GM19239 (cell line): ENCODE results near the gene C1orf35.

Experiments used
- DNase-seq: peaks from one replicate; pipeline ENCODE4 v3.0.0; 2011; ENCODE audit warnings: low spot score; ENCODE audit not compliant: insufficient read length
- FAIRE-seq: peaks from 2 replicates; lab custom pipeline; 2011; peaks lifted over from hg19 to GRCh38; lab: Jason Lieb, UNC

Gene C1orf35

DNA sequence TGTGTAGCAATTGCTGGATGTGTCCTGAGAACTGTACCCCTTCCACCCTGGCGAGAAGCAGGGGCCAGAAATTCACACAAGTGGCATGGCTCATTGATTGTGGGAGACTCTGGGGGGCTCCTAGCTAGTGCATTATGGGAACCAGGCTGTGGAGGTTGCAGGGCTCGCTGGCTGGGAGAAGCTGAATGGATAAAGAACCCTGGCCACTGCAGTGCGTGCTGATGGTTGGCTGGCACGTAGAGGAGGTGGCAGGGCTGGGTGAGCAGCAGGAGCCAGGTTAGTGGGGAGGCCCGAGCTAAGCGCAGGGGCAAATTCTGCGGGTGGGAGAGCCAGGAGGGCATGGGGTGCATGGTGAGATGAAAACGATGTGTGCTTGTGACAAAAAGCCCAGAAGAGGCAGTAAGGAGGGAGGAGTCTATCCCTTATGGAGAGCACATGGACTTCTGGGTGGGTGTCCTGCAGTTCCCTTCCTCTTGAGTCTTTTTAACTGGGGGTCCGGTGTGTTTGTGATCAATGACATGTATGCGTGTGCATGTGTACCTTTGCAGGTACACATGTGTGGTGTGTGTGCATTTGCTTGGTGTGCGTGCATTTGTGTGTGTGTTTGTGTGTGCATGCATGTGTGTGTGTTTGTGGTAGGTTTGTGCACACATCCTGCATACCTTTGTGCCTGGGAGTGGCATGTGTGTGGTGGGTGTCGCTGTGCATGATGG, 40.5 kb upstream of the C1orf35 start:
- no peak for DNase-seq
- no peak for FAIRE-seq

DNA sequence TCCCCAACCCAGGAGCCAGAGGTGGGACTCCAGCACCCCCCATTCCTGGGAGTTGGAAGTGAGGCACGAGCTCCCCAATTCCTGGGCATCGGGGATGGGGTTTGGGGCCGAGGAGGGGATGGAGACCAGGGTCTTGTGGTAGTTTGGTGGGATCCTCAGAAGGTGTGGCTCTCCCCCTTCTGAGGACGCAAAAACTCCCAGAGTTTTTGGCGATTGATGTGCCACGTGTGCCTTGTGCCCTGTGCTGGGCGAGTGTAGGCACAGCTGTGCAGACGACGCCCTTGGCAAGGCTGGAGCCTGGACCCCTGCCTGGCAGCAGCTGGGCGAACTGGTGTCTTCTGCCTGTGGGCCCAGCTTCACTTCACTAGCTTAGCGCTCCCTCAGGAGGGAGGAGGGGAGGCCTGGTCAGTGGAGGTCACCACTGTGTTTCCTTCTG, 39.6 kb upstream of the C1orf35 start:
- DNase-seq (no peak), FAIRE-seq (no peak)

DNA sequence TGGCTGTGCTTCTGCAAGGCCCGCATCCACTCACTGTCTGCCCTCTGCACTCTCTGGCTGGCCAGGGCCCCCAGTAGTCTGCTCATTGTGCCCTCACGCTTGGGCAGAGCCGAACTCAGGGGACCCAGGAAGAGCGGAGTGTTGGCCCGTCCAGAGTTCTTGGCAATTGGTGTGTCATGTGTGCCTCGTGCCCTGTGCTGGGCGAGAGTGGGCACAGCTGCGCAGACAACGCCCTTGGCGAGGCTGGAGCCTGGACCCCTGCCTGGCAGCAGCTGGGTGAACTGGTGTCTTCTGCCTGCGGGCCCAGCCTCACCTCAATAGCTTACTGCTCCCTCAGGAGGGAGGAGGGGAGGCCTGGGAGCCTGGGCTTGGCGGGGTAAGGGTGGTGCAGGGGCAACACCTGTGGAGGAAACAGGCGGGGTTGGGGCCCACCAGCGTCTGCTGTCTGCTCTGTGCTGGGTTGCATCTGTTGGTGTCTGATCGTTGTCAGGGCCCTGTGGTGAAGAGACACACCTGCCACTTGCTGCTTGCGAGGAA, 39.1 kb upstream of the C1orf35 start:
- no peak for DNase-seq
- FAIRE-seq: no peak

DNA sequence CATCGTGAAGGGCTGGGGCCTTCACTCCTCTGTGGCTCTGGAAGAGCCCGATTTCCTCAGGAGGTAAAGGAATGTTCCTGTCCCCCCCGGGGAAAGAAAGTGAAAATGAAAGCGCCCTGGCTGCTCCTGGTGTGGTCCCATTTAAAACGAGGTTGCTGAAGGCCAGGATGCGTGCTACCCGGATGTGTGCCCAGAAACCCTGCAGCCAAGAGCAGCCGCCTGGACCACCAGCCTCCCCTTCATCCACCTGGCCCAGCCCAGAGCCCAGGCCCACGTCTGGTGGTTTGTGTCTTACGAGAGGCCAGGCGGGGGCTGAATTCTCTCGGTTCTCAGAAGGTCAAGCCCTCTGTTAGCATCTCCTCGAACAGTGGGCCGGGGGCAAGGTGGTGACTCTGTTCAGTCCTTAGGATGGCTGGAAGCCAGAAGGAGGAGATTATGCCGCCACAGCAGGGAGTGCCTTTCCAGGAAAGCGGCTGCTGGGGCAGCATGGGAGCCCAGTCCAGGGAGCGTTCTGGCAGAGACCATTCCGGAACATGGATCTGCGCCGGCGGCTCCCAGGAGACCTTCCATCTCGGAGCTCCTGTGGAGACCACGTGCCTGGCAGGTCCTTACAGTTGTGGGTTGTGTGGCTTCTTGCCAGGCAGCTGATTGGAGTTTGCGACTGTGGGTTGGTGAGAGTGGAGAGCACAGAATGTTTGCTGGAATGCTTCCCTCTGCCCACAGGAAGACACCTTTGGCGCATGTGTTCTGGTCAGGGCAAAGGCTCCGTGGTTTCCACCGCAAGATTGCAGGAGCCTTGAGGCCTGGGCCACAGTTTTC, 38.3 kb upstream of the C1orf35 start:
- peak; percentile 65 for DNase-seq
- peak; percentile 88 for FAIRE-seq

DNA sequence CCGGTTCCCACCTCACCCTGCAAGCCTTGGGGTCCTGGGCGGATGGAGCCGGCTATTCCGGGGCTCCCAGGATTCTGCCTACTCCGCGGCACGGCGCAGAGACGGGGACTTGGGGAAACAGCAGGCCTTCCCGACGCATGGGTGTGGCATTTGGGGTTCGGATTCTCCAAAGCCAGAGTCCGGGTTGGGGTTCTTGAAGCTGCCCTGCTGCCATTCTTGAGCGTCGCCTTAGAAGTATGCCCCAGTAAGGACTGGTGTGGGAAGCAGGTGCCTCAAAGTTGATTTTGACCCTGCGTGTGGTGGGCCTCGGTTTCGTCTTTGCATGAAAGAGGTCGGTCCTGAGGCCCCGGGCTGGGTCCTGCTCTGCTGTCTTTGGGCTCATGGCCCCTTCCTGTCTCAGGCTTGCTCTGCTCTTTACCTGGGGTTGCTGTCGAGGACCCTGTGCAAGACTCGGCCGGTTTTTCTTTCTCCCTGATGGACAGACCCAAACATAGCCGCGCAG, 37.6 kb upstream of the C1orf35 start:
- DNase-seq (no peak), FAIRE-seq (no peak)

DNA sequence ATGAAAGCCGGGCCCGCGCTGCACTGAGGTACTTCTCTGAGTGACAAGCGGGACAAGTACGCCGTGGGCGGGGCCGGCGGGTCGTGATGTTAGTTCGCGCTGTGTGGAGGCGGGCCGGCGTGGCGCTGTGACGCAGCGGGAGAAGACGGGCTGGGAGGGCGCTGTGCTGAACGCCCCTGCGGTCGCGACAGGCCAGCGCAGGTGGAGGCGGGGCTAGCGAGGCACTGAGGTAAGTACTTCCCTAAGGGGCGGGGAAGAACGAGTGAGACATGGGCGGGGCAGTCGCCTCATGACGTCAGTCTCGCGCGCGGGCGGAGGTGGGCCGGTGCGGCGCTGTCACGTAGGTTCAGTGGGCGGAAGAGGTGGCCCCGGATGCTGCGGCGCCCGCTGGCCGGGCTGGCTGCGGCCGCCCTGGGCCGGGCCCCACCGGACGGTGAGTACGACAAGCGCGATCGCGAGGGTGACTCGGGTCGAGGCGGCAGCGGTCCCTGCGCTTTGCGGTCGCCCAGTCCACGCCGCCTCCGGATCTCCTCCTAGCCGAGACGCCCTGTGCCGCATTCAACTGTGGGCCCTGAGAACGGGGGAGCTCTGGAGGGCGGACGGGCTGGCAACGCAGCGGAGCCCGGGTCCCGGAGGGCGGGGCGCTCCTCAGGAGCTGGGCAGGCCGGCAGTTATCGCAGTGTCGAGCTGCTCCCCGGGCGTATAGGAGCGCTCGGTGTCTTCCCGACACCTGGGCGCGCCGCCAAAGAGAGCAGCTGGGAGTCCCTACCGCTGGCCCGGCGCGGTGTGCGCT, 37.0 kb upstream of the C1orf35 start, which contains the start of gene GUK1:
Gene GUK1 (plus strand): TSS at position 349 of the 793 bp plus-strand sequence. CDS start 24 bp downstream, at position 373.
- peak; percentile 99 for FAIRE-seq
- DNase-seq: peak; percentile 90

DNA sequence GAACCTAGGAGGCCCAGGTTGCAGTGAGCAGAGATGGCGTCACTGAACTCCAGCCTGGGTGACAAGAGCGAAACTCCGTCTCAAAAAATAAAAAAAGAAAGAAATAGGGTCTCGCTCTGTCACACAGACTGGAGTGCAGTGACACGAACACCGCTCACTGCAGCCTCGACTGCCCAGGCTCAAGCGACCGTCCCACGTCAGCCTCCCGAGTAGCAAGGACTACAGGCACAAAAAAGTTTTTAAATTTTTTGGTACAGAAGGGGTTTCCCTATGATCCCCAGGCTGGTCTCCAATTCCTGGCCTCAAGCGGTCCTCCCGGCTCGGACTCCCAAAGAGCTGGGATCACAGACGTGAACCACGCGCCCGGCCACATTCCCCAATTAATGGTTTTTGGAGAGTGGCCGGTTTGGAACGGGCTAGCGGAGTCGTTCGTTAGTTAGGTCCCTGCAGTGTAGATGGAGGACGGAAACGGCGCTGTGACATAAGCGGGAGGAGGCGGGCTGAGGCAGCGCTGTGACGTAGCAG, 36.3 kb upstream of the C1orf35 start:
- FAIRE-seq: no peak
- no peak for DNase-seq

DNA sequence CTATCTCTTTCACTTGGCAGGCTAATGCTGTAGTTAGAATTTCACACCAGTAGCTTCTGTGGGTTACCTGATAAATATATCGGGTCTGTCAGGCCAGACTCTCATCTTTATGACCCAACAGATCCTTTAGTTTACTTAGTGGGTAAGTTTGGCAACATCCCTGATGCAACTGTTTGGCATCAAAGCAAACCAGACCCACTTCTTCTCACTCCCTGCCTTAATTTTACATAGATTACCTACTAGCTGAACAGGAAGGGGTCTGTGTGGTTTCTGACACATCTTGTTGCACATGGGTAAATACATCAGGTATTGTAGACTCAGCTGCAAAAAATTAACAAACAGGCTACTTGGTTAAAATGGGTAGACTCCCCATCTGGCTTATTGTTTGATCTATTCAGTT, 33.8 kb upstream of the C1orf35 start:
- DNase-seq: no peak
- FAIRE-seq: no peak

DNA sequence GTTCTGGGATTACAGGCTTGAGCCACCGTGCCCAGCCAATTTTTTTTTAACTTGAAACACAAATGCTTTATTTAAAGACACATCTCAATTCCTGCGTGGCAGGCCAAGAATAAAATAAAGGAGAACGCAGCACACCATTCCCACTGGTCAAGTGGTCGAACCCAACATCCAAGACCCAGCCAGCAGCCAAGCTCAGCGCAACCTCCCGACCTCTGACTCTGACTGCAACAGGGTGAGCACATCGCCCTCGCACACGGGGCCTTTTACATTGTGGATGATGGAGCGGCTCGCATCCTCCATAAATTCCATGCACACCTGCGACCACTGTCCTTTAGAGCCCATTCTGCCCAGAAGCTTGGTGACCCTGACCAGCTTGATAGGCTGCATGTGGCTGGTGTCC, 31.5 kb upstream of the C1orf35 start:
- FAIRE-seq (no peak), DNase-seq (no peak)

DNA sequence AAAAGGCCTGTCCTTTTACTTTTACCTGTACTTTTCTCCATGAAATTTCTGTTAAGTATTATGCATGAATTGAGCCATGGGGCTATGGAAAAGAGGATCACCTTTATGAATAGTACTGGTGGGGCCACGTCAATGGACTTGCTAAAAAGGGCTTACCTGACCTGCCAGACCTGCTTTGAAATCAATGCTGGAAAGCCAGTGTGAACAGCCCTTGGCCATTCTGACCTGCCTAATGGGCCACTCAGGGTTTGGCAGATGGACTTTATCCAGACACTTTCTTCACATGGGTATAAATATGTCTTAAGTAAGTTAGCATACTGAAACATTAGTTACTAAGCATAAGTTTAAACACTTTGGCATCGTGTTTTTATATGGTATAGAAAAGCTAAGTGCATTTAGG, 28.6 kb upstream of the C1orf35 start:
- no peak for FAIRE-seq
- DNase-seq: no peak

DNA sequence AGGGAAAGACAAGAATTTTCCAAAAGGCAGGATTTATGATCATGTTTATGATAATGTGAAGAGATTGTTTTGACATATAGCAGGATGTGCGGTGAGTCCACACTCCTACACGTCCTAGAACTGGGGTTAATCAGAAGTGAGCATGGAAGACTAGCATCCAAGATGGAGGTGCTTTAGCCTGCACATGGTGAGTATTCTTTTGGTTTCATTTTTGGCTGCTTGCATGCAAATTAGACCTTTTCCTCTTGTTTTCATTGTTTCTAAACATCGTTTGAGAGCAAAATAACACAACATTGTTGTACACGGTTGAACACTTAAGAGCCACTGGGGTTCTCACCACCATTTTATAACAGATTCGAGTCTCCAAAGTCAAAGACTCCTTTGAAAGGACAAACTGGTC, 22.1 kb upstream of the C1orf35 start:
- no peak for DNase-seq
- no peak for FAIRE-seq

DNA sequence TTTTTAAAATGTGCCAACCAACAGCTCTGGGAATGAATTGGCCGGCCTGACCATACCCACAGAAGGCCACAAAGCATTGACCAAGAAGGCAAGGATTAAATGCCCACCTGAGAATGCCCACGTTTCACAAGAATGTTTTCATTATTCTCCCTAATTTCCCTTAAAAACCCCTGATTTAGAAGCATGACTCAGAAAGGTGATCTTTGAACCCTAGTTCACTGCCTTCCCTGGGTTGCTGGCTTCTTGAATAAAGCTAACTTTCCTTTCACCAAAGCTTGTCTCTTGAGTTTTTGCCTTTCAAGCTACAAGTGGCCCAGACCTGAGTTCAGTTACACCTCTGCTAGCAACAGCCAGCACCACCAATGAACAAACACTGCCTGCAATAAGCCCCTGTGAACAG, 20.4 kb upstream of the C1orf35 start:
- DNase-seq: no peak
- no peak for FAIRE-seq

DNA sequence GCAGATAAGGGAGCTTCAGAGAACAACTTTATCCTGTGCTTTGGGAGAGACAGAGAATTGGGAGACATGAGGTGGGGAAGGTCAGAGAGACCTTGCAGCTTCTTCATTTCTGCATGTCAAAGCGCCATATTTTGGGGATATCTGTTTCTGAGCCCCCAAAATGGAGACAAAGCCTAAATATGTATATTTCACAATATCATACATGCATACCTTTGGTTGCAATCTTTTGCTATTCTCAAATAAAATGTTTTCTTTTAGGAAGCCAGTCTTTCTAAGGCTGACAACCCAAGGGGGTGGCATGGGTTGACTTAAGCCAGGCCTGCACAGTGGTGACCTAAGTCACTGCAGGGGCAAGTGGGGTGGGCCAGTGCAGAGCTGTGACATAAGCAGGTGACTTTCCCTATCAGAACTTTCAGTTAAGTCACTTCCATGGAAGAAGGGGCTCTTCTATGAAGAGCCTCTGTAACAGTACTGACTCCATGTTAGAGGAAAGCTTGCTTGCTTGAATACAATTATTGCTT, 19.9 kb upstream of the C1orf35 start:
- FAIRE-seq (no peak), DNase-seq (no peak)

DNA sequence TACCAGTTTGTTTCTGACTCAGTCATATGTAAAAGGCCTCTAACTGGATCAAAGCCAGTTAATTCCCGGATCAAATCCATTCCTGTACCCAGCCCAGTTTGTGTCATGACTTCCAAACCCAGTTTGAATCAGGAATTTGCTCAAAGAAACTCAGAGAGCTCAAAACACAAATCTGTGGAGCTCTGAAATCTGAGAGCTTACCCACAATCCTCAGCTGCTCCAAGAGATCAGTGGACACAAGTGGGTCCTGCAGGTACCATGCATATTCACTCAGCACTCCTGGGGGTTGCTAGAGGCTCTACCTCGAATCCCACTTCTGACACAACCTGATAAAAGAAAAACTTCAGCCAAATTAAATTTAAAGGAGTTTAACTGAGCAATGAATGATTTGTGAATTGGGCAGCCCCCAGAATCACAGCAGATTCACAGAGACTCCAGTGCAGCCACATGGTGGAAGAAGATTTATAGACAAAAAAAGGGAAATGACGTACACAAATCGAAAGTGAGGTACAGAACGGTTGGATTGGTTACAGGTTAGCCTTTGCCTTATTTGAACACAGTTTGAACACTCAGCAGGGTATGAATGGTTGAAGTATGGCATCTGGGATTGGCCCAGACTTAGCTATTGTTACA, 17.8 kb upstream of the C1orf35 start:
- FAIRE-seq (no peak), DNase-seq (no peak)

DNA sequence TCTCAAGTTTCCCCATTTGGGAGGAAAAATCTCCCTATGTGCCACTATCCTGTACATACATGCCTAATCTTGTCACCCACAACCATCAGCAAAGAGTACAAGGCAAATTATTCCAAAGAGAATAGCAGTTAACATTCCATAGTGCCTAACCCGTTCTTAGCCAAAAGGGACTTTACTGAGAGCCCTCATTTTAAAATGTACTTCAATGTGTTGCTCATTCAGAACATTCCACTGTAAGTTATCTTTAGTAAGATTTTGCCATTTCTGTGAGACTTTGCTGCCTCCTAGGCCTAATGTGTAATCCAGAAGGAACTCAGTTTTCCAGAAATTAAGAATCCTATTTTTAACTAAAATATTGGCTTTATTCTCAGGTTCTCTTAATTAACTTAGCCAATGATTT, 17.2 kb upstream of the C1orf35 start:
- FAIRE-seq: no peak

DNA sequence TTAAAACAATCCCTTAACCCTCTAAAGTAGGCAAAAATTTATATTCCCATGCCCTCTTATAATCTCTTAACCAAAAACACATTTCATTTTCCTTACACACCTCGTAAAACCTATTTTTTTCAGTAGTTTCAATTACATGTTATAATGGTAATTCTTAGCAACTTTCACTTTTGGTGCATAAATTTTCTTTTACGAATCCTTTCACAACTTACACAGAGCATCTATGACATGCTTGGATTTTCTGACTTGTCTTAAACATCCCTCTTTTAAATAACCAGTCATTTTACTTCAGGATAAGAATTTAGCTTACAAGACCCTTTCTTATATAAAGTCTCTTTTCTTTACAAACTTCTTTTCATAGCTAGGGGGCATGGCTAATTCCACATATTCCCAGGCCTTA, 14.9 kb upstream of the C1orf35 start:
- FAIRE-seq: no peak

More for the DNA sequence above, 17.2 kb upstream of the C1orf35 start:
- no peak for DNase-seq

DNA sequence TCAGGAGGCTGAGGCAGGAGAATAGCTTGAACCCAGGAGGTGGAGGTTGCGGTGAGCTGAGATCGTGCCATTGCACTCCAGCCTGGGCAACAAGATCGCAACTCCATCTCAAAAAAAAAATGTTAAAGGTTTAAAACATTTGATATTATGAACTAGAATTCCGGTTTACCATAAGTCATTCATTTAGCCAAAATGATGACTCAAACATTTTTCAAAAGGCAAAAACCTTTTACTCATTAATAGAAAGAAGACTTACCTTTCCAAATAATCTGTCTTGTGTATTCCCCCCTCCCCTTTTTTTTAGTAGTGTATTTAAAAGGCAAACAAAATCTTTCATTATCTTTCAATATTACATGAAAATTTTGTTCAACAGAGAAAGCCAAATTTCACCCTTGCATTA, 14.2 kb upstream of the C1orf35 start:
- DNase-seq: no peak
- FAIRE-seq: no peak

More for the DNA sequence above, 14.9 kb upstream of the C1orf35 start:
- DNase-seq: no peak

DNA sequence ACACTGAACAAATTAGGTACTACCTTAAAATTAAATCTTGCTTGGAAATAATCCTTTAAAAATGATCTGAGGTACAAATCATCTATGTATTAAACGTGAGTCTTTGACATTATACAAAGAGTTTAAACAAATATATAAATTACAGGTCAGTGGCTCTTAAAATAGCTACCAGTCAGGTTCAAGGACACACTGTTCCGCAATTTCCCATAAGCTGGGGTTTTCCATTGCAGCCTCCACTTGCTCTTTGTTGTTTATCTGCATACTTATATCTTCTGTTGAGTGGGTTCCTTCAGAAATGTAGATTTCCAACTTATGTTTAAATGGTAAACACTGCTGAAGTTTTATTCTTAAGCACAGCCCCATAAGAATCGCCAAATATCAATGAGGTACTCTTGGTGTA, 11.7 kb upstream of the C1orf35 start:
- DNase-seq: no peak
- FAIRE-seq: no peak

DNA sequence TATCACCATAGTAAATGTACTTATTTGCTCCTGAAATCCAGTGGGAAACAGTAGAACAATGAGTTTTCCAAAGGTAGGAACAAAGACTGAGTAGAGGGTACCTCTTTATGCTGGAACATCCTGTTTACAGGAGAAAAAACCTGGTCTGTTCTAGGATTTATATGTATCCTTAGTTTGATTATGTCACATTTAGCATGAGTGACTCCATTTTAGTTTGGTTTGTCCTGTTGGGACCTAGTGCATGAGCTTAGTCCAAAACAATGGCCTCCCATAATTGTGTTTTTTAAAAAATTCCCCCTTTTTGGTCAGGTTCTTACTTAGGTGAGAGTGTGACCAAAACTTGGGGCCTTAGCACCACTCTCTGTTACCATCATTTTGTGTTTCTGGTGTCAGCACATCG, 9.5 kb upstream of the C1orf35 start:
- DNase-seq (no peak), FAIRE-seq (no peak)
